Fibroblast of gingiva (primary cell): ENCODE data around the gene GLMP.

Source experiments
- DNase-seq: peaks from one replicate; pipeline ENCODE4 v3.0.0-alpha.2; 2011; ENCODE audit warnings: low read depth

GLMP gene, protein sequence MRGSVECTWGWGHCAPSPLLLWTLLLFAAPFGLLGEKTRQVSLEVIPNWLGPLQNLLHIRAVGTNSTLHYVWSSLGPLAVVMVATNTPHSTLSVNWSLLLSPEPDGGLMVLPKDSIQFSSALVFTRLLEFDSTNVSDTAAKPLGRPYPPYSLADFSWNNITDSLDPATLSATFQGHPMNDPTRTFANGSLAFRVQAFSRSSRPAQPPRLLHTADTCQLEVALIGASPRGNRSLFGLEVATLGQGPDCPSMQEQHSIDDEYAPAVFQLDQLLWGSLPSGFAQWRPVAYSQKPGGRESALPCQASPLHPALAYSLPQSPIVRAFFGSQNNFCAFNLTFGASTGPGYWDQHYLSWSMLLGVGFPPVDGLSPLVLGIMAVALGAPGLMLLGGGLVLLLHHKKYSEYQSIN

GRCh38 chr1:156295391-156295947 lies at the start of gene GLMP:
GLMP (minus strand) TSS chr1:156295679; CDS start chr1:156295645, 34 bp downstream.
- peak; percentile 58 for DNase-seq

DNA sequence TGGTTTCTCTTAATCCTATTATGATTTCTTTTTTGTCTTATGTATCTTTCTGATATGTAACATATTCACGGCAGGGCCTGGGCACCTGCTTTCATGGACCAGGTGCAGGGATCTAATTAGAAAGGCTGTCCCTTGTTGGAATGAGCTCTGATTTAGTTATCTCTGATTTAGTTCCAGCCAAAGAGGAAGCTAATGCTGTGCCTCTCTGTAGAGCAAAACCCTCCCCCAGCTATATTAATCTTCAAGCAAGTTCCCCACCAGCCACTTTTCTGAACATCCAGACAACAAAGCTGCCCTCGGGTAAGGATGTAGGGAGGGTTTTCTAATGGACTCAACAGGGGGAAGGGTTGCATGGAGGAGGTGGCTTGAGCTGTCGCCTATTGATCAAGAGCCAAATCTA lies 48.9 kb upstream of the GLMP start:
- no peak for DNase-seq

DNA sequence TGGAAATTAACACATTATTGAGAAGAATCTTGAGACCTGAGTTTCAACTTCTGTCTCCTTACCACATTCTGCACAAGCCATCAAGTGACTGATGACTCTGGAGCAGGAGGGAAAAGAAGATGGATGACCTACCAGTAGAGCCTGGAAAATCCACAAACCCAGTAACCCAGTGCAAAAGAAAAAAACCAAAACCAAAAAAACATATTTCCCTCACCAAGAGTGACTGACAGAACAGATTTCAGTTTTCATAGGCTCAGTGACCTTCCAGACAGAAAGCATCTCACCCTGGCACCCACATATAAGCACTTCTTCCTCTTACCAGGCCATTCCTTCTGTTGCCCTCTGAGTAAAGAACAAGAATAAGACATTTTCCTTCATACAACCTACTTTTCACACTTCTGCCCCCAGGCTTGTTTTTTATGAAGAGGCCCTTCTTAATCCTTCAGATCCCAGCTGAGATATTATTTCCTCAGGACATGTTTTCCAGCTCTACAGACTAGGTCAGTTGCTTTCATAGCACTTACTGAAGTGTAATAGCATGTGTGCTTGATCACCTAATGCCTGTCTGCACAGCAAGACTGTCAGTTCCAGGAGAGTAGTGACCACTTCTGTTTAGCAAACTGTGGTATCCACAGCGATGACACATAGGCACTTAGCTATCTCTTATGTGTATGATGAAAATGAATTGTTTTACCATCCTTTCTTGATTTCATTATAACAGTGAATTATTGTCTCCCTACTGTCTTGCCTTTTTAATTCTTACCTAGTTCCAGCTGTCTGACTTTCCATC lies 46.9 kb upstream of the GLMP start:
- DNase-seq = peak; percentile 11

GRCh38 chr1:156338180-156338976 lies 42.9 kb upstream of the GLMP start, which contains the start of the genes CCT3 and TSACC:
CCT3 (minus strand) TSS chr1:156338292; CDS start chr1:156338184, 108 bp downstream.
TSACC (plus strand) TSS chr1:156338526; CDS start chr1:156339758, 1,232 bp downstream.
- peak; percentile 100 for DNase-seq

- DNase-seq = no peak
Measured at GRCh38 chr1:156337888-156338179, 42.4 kb upstream of the GLMP start.

GRCh38 chr1:156337052-156337887 lies 41.8 kb upstream of the GLMP start:
- no peak for DNase-seq

- no peak for DNase-seq
Measured at GRCh38 chr1:156336242-156336641, 40.8 kb upstream of the GLMP start.

- DNase-seq = peak; percentile 14
Measured at GRCh38 chr1:156323179-156323578, 27.7 kb upstream of the GLMP start.

- no peak for DNase-seq
Measured at GRCh38 chr1:156320560-156320959, 25.1 kb upstream of the GLMP start.

DNA sequence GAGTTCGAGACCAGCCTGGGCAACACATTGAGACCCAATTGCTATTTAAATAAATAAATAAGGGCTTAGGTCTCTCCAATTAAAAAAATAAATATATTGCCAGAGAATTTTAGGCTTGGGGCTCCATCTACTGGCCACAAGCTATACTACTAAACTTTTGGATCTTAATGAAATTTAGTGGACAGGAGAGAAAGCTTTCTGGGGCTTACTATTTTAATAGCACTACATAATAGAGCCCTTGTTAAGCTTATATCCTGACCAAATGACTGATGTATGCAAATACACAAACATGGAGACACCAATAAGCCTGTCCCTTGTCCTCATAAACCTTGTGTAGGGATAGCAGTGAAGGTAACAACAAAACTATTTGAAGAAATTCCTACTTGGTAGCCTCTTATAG lies 24.2 kb upstream of the GLMP start:
- no peak for DNase-seq

DNA sequence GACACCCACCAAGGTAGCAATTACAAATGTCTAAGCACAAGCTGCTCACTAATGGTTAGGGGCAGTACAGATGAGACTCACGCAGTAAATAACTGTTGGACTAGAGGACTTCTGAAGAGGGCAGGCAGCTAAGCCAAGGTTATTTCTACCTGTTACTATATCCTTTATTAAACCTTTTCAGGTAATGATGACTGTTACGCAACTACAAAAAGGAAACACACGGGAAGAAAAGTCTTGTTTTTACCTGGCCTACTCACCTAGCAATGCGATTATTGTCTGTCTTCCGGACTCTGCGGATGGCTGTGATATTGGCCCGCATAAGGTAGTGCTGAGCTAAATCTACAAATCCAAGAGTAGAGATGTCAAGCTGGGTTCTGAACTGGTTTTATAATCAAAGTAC lies 21.4 kb upstream of the GLMP start:
- no peak for DNase-seq

GRCh38 chr1:156310962-156311361 lies 15.5 kb upstream of the GLMP start:
- peak; percentile 86 for DNase-seq

DNA sequence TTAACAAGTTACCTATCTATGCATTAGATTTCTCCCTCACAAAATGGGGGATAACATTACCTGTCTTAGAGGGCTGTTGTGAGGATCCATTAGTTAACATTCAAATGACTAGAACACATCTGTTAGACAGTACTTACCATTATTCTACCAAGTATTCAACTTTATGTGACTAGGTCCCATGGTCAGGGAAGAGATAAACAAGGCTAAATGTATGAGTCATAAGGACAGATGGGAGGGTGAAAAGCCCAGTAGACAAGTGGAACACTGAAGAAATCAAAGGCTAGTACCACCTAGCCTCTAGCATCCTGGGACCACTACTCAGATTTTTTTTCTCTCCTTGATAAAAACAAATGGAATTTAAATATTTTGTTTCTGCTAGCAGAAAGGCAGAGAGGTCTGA lies 12.6 kb upstream of the GLMP start:
- peak; percentile 21 for DNase-seq

DNA sequence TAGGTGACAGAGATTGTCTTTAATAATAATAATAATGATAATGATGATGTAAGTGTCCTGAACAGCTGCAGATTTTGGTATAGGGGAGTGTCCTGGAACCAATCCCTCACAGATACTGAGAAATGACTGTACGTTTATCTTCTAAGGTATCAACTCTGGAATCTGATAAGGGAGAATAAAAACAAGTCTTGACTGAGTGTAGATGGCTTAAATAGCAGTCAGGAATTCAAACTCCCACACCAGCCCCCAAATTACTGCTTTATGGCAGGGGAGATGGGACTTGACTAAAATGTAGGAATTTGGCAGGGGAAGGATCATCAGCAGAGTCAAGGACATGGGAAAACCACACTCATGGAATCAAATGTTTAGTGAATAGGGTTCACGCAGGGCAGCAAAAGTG lies 9.7 kb upstream of the GLMP start:
- DNase-seq = no peak

GRCh38 chr1:156303241-156303640 lies 7.8 kb upstream of the GLMP start:
- no peak for DNase-seq

DNA sequence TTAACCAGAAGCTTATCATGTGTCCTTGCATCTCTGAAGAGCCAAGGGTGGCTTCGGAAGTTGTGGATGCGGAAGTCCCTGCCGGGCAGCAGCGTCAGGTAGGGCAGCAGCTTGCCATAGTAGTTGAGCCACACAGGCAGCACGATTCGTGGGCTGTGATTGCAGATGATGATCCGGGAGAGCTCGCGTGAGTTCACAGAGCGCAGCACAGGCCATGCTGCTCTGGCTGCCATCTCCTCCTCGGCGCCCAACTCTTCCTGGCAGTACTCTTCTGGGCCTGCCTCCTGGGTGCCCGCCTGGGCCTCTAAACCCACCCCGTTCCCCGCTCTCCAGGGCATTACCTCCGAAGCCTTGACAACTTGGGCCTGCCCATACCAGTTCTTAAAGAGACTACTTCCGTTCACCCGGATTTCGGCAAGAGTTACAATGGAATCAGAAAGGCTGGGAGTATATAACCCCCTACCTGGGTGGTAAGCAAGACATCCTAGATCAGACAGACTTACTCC lies 3.4 kb upstream of the GLMP start, which contains the start of gene VHLL:
Gene VHLL, minus strand, starts transcription at position 456 of the 506 bp plus-strand sequence. Its CDS starts 118 bp downstream, at position 338.
- DNase-seq = no peak

- no peak for DNase-seq
Measured at GRCh38 chr1:156293895-156294294, 1.6 kb downstream of the GLMP start.

- DNase-seq = no peak
Measured at GRCh38 chr1:156293098-156293434, 2.4 kb downstream of the GLMP start.

GRCh38 chr1:156291226-156292061 lies 4.0 kb downstream of the GLMP start:
- DNase-seq = peak; percentile 83

- no peak for DNase-seq
Measured at GRCh38 chr1:156289857-156290256, 5.6 kb downstream of the GLMP start.
